DOHH2 (cell line): ENCODE measurements around the gene DHCR24.

Source experiments
- H3F3A ChIP-seq: fragments of 200-600 bp; sonication (generic), shearing (Covaris generic); 2 replicates; pipeline ENCODE4 v1.6.0; 2016; ENCODE audit warnings: antibody characterized with exemption, mild to moderate bottlenecking; ENCODE audit not compliant: control insufficient read depth, insufficient read depth
- H3K27ac ChIP-seq: fragments of 200-600 bp; sonication (generic); 2 replicates; pipeline ENCODE4 v1.5.1; 2014; ENCODE audit warnings: low read depth, mild to moderate bottlenecking, low read length, moderate library complexity
- H3K27me3 ChIP-seq: fragments of 200-600 bp; sonication (generic); 2 replicates; pipeline ENCODE4 v1.6.1; 2014; ENCODE audit warnings: mild to moderate bottlenecking, low read length, mixed read lengths; ENCODE audit not compliant: control insufficient read depth
- H3K36me3 ChIP-seq: fragments of 200-600 bp; sonication (generic); 2 replicates; pipeline ENCODE4 v1.6.1; 2014; ENCODE audit warnings: mild to moderate bottlenecking, low read length, moderate library complexity, mixed read lengths; ENCODE audit not compliant: control insufficient read depth
- H3K4me1 ChIP-seq: fragments of 200-600 bp; sonication (generic); 2 replicates; pipeline ENCODE4 v1.6.1; 2014; ENCODE audit warnings: mild to moderate bottlenecking, low read length, mixed read lengths; ENCODE audit not compliant: control insufficient read depth
- H3K4me2 ChIP-seq: fragments of 200-600 bp; sonication (generic); 2 replicates; pipeline ENCODE4 v1.6.0; 2014; ENCODE audit warnings: mild to moderate bottlenecking, low read length, moderate library complexity
- H3K4me3 ChIP-seq: fragments of 200-600 bp; sonication (generic); 2 replicates; pipeline ENCODE4 v1.5.1; 2014; ENCODE audit warnings: mild to moderate bottlenecking, low read length, mixed read lengths
- H3K79me2 ChIP-seq: fragments of 200-600 bp; sonication (generic); 2 replicates; pipeline ENCODE4 v1.6.1; 2014; ENCODE audit warnings: mild to moderate bottlenecking, low read length, mixed read lengths; ENCODE audit not compliant: control insufficient read depth
- H3K9me2 ChIP-seq: fragments of 200-600 bp; sonication (generic); replicated peaks from 2 replicates; pipeline ENCODE4 v1.6.1; 2014; ENCODE audit warnings: mild to moderate bottlenecking, low read length, mixed read lengths; ENCODE audit not compliant: control insufficient read depth
- H3K9me3 ChIP-seq: fragments of 200-600 bp; sonication (generic); 2 replicates; pipeline ENCODE4 v1.6.1; 2014; ENCODE audit warnings: antibody characterized with exemption, low read length, mixed read lengths; ENCODE audit not compliant: control insufficient read depth, insufficient read depth
- H4K20me1 ChIP-seq: fragments of 200-600 bp; sonication (generic); 2 replicates; pipeline ENCODE4 v1.6.0; 2014; ENCODE audit warnings: low read depth, mild to moderate bottlenecking, antibody characterized with exemption, low read length, moderate library complexity; ENCODE audit not compliant: control insufficient read depth, insufficient read depth
- CTCF ChIP-seq: fragments of 200-600 bp; sonication (generic); IDR thresholded peaks from one replicate; pipeline ENCODE4 v1.5.1; 2014; ENCODE audit warnings: antibody characterized with exemption, mild to moderate bottlenecking, low read depth, low read length; ENCODE audit not compliant: poor library complexity, severe bottlenecking
- EZH2phosphoT487 ChIP-seq: fragments of 200-600 bp; sonication (generic); IDR thresholded peaks from 2 replicates; pipeline ENCODE4 v1.6.1; 2017; ENCODE audit warnings: borderline replicate concordance, mild to moderate bottlenecking, antibody characterized with exemption, low read length, moderate library complexity, mixed read lengths

DHCR24 gene

GRCh38 chr1:54845772-54846171 lies 41.2 kb downstream of the DHCR24 start:
- TF ChIP-seq EZH2phosphoT487 (no peak), CTCF (no peak)
- no peaks in the 10 kb centered on the region for H3K9me3 ChIP-seq
- no peak overlapping the region for H3K4me2 ChIP-seq
- H3K27me3 ChIP-seq: no peaks in the 10 kb centered on the region
- no peaks in the 10 kb centered on the region for H3K9me2 ChIP-seq
- peaks cover 37% of the 10 kb centered on the region for H3K36me3 ChIP-seq
- no peaks in the 10 kb centered on the region; the same call in 1 of the 2 replicates for H4K20me1 ChIP-seq
- no peaks in the 10 kb centered on the region for H3K4me1 ChIP-seq
- 0 out of 2 replicates have a peak, but pooled peaks cover 2% of the 10 kb centered on the region for H3F3A ChIP-seq
- H3K4me3 ChIP-seq: no peak overlapping the region
- H3K27ac ChIP-seq: no peak overlapping the region
- H3K79me2 ChIP-seq: no peaks in the 10 kb centered on the region

GRCh38 chr1:54844564-54844963 lies 42.4 kb downstream of the DHCR24 start:
- H3K4me2 ChIP-seq: no peak overlapping the region
- no peaks in the 10 kb centered on the region for H3K79me2 ChIP-seq
- peaks cover 25% of the 10 kb centered on the region for H3K36me3 ChIP-seq
- no peaks in the 10 kb centered on the region for H3K4me1 ChIP-seq
- no peak overlapping the region for H3K27ac ChIP-seq
- TF ChIP-seq EZH2phosphoT487 (no peak), CTCF (no peak)
- no peaks in the 10 kb centered on the region; the same call in 1 of the 2 replicates for H4K20me1 ChIP-seq
- no peaks in the 10 kb centered on the region for H3K27me3 ChIP-seq
- 0 out of 2 replicates have a peak, but pooled peaks cover 2% of the 10 kb centered on the region for H3F3A ChIP-seq
- H3K9me3 ChIP-seq: no peaks in the 10 kb centered on the region
- no peaks in the 10 kb centered on the region for H3K9me2 ChIP-seq
- H3K4me3 ChIP-seq: no peak overlapping the region

DNA sequence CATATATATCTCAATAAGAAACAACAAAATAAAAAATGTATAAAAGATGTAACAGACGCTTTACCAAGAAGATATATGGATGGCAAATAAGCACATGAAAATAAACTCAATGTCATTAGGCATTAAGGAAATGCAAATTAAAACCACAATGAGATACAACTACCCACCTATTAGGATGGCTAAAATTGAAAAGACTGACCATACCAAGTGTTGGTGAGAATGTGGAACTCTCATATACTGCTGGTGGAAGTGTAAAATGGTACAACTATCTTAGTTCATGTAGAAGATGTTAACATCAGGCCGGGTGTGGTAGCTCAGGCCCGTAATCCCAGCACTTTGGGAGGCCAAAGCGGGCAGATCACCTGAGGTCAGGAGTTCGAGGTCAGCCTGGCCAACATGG lies 43.5 kb downstream of the DHCR24 start:
- Histone ChIP-seq H3K27ac (no peak overlapping the region), H4K20me1 (no peaks in the 10 kb centered on the region; the same call in 1 of the 2 replicates), H3K4me2 (no peak overlapping the region), H3K27me3 (no peaks in the 10 kb centered on the region), H3F3A (0 out of 2 replicates have a peak, but pooled peaks cover 2% of the 10 kb centered on the region), H3K36me3 (peaks cover 14% of the 10 kb centered on the region), H3K9me3 (no peaks in the 10 kb centered on the region), H3K4me3 (no peak overlapping the region), H3K79me2 (no peaks in the 10 kb centered on the region), H3K9me2 (no peaks in the 10 kb centered on the region), H3K4me1 (no peaks in the 10 kb centered on the region)
- TF ChIP-seq EZH2phosphoT487 (no peak), CTCF (no peak)
